Kasumi-1 (cell line): ENCODE measurements around the gene OS9.
"Not testable (repeated sequence)": the region's sequence is repeated elsewhere in the genome, so short reads cannot be mapped to it uniquely, and the experiment has no call there.

ENCODE experiments used
- DNase-seq, 2 experiments: peaks; one replicate each; lab custom pipeline; 2025; lab: John Stamatoyannopoulos, UW

OS9 gene

GRCh38 chr12:57693659-57694458 is at the start of gene OS9:
TSS of gene OS9 (plus strand) at chr12:57694132. CDS start at chr12:57694162, 30 bp downstream.
- DNase-seq, result peak; percentile 100

- DNase-seq, result not testable (repeated sequence)
These were observed 47.8 kb upstream of the OS9 start for GRCh38 chr12:57645990-57646658.

- DNase-seq, result not testable (repeated sequence)
These were observed 47.3 kb upstream of the OS9 start for GRCh38 chr12:57646659-57647049.

GRCh38 chr12:57654042-57654441 is 39.9 kb upstream of the OS9 start:
- no peak for DNase-seq

DNA sequence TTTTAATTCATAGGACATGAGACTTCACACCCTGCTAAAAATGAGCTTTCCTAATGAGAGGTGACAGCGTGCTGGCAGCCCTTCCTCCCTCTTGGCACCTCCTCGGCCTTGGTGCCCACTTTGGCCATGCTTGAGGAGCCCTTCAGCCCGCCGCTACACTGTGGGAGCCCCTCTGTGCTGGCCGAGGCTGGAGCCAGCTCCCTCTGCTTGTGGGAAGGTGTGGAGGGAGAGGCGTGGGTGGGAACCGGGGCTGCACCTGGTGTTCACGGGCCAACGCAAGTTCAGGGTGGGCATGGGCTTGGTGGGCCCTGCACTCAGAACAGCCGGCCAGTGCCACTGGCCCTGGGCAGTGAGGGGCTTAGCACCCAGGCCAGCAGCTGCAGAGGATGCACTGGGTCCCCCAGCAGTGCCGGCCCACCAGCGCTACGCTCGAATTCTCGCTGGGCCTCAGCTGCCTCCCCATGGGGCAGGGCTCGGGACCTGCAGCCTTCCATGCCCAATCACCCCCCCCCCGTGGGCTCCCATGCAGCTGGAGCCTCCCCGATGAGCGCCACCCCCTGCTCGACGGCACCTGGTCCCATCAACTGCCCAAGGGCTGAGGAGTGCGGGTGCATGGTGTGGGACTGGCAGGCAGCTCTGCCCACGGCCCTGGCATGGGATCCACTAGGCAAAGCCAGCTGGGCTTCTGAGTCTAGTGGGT is 38.2 kb upstream of the OS9 start:
- DNase-seq, result no peak

- DNase-seq, result not testable (repeated sequence)
These were observed 37.5 kb upstream of the OS9 start for GRCh38 chr12:57656408-57656807.

DNA sequence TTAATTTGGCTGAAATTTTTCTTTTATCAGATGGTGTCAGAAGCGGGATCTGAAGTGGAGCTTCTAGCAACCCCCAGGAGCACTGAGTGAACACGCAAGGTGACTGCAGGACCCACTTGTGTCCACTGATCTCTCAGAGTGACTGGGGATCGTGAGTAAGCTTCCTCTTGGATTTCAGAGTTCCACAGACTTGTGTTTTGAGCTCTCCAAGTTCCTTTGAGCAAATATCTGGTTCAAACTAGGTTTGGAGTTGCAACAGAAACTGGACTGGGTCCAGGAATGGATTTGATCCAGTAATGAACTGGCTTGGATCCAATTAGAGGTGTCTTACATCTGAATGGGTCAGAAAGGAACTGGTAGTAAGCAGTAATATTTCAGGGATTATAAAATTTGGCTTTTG is 36.2 kb upstream of the OS9 start:
- DNase-seq, result no peak

DNA sequence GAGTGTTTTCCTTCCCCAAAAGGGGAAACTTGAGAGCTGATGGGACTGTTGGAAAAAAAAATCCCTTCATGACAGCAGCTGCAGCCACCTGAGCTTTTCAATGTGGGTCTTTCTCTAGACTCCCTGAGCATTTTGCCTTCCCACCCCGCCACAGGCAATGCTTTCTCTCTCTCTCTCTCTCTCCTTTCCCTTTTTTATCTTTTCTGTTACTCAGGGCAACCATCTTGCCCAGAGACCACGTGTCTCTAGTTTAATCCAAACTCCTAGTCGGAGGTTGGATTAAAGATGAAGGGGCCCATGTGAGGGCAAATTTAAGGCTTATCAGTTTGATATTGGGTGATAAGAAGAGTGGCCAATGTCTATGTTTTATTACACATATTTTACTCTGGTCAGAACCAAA is 35.0 kb upstream of the OS9 start:
- no peak for DNase-seq

DNA sequence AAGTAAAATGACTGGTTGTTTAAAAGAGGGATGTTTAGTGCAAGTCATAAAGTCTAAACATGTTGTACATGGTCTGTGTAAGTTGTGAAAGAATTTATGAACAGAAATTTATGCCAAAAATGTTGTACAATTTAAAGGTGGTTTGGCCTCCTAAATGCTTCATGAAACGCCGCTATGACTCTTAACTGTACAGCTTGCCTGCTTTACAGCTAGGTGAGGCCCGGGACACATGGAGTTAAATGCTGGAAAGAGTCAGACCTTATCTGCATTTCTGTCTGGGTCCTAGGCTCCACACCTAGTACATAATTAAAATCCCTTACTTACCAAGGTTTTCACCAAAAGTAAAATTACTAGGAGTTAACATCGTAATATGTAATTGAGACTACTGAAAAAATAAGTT is 32.6 kb upstream of the OS9 start:
- DNase-seq, result no peak

DNA sequence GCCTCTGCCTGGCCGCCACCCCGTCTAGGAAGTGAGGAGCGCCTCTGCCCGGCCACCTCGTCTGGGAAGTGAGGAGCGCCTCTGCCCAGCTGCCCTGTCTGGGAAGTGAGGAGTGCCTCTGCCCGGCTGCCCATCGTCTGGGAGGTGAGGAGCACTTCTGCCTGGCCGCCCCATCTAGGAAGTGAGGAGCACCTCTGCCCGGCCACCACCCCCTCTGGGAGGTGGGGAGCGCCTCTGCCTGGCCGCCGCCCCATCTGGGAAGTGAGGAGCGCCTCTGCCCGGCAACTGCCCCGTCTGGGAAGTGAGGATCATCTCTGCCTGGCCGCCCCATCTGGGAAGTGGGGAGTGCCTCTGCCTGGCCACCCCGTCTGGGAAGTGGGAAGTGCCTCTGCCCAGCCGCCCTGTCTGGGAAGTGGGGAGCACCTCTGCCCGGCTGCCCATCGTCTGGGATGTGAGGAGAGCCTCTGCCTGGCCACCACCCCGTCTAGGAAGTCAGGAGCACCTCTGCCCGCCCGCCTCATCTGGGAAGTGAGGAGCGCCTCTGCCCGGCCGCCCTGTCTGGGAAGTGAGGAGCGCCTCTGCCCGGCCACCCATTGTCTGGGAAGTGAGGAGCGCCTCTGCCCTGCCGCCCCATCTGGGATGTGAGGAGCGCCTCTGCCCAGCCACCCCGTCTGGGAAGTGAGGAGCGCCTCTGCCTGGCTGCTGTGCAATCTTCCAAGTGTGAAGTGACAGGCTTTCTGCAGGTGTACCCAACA is 28.7 kb upstream of the OS9 start:
- not testable (repeated sequence) for DNase-seq

- DNase-seq, result no peak
These were observed 27.0 kb upstream of the OS9 start for GRCh38 chr12:57666897-57667296.

GRCh38 chr12:57669691-57670090 is 24.2 kb upstream of the OS9 start:
- not testable (repeated sequence) for DNase-seq

DNA sequence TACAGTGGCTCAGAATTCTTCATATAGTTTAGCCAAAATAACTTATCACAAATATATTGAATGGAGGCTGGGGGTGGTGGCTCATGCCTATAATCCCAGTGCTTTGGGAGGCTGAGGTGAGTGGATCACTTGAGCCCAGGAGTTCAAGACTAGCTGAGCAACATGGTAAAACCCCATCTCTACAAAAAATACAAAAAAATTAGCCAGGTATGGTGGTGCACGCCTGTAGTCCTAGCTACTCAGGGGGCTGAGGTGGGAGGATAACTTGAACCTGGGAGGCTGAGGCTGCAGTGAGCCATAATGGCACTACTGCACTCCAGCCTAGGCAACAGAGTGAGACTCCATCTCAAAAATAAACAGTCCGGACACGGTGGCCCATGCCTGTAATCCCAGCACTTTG is 22.1 kb upstream of the OS9 start:
- DNase-seq, result not testable (repeated sequence)

- no peak for DNase-seq
These were observed 21.1 kb upstream of the OS9 start for GRCh38 chr12:57672801-57673200.

DNA sequence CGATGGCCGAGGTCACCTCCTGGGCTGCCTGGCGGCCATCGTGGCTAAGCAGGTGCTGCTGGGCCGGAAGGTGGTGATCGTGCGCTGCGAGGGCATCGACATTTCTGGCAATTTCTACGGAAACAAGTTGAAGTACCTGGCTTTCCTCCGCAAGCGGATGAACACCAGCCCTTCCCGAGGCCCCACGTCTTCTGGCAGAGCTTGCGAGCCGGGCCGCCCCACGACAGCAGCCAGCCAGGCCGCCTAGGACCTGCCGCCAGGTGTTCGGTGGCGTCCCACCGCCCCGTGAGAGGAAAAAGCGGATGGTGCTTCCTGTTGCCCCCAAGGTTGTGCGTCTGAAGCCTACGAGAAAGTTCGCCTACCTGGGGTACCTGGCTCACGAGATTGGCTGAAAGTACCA is 19.2 kb upstream of the OS9 start:
- DNase-seq, result no peak

- DNase-seq, result not testable (repeated sequence)
These were observed 16.0 kb upstream of the OS9 start for GRCh38 chr12:57677947-57678346.

GRCh38 chr12:57679697-57680096 is 14.2 kb upstream of the OS9 start:
- DNase-seq, result no peak

DNA sequence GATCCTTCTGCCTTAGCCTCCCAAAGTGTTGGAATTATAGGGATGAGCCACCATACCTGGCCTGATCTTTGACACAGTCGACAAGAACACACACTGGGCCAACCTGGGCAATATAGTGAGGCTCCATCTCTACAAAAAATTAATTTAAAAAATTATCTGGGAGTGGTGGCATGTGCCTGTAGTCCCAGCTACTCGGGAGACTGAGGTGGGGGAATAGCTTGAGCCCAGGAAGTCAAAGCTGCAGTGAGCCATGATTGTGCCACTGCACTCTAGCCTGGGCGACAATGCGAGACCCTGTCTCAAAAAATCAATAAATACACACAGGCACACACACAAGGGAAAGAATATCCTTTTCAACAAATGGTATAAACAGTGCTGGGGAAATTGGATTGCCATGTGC is 6.1 kb upstream of the OS9 start:
- DNase-seq, result no peak

GRCh38 chr12:57688931-57689330 is 5.0 kb upstream of the OS9 start:
- DNase-seq, result no peak

GRCh38 chr12:57692500-57692899 is 1.4 kb upstream of the OS9 start:
- DNase-seq, result no peak

DNA sequence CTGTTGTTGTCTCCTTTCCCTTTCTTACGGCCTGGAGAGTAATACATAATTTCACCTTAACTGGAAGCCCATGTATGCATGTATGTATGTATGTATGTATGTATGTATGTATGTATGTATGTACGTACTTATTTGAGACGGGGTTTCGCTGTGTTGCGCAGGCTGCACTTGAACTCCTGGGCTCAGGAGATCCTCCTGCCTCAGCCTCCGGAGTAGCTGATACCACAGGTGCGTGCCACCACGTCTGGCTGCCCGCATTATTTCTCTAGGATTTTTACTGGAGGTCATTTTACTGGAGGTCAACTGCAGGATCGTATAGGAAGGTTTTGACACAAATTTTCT is 644 bp upstream of the OS9 start:
- no peak for DNase-seq

DNA sequence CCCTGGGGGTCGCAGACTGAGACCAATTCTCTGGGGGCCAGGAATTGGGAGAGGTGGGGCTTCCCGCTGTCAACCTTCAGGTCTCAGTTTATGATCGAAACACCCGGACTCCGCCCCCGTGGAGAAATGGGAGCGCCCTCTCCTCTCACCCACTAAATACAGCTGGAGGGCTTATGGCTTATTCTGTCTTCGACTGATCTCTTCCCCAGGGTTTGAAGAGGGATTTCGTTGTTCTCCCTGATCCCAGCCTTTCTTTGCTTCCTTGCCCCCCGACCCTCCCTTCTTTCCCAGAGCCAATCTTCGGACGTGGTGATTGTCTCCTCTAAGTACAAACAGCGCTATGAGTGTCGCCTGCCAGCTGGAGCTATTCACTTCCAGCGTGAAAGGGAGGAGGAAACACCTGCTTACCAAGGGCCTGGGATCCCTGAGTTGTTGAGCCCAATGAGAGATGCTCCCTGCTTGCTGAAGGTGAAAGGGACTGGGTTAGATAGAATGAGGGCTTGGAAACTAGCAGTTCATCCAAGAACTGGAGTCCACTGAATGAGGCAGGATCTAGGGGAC is 607 bp downstream of the OS9 start:
- peak in 1 of 2 experiments; percentile 63 for DNase-seq
